Fibroblast of upper back skin (primary cell): ENCODE results near the gene BCL6.

Experiments
- DNase-seq: peaks from one replicate; pipeline ENCODE4 v3.0.0-alpha.2; 2013

The BCL6 gene

GRCh38 chr3:187745201-187746058, at the start of gene BCL6:
Gene BCL6, minus strand, starts transcription at chr3:187745468. Its CDS starts 11,775 bp downstream, at chr3:187733693.
- peak; percentile 99 for DNase-seq

GRCh38 chr3:187794731-187795130, 49.5 kb upstream of the BCL6 start:
- no peak for DNase-seq

GRCh38 chr3:187793618-187794017, 48.4 kb upstream of the BCL6 start:
- DNase-seq = no peak

GRCh38 chr3:187792521-187792920, 47.3 kb upstream of the BCL6 start:
- DNase-seq = no peak

- DNase-seq = no peak
Observed at GRCh38 chr3:187789872-187790271, 44.6 kb upstream of the BCL6 start.

- no peak for DNase-seq
Observed at GRCh38 chr3:187788984-187789857, 44.0 kb upstream of the BCL6 start.

- peak; percentile 93 for DNase-seq
Observed at GRCh38 chr3:187783098-187783497, 37.8 kb upstream of the BCL6 start.

- DNase-seq = no peak
Observed at GRCh38 chr3:187782006-187782405, 36.7 kb upstream of the BCL6 start.

GRCh38 chr3:187781001-187781400, 35.7 kb upstream of the BCL6 start:
- DNase-seq = no peak

GRCh38 chr3:187778726-187779125, 33.5 kb upstream of the BCL6 start:
- DNase-seq = no peak

GRCh38 chr3:187777331-187777941, 32.2 kb upstream of the BCL6 start:
- no peak for DNase-seq

- no peak for DNase-seq
Observed at GRCh38 chr3:187775549-187775948, 30.3 kb upstream of the BCL6 start.

GRCh38 chr3:187774185-187774789, 29.0 kb upstream of the BCL6 start:
- no peak for DNase-seq

- DNase-seq = no peak
Observed at GRCh38 chr3:187773233-187774184, 28.2 kb upstream of the BCL6 start.

GRCh38 chr3:187770224-187770623, 25.0 kb upstream of the BCL6 start:
- DNase-seq = no peak

GRCh38 chr3:187769771-187770170, 24.5 kb upstream of the BCL6 start:
- DNase-seq = no peak

- peak; percentile 95 for DNase-seq
Observed at GRCh38 chr3:187767266-187768012, 22.2 kb upstream of the BCL6 start.

- peak; percentile 73 for DNase-seq
Observed at GRCh38 chr3:187765342-187765741, 20.1 kb upstream of the BCL6 start.

GRCh38 chr3:187763850-187764648, 18.8 kb upstream of the BCL6 start:
- DNase-seq = no peak

- no peak for DNase-seq
Observed at GRCh38 chr3:187762792-187763191, 17.5 kb upstream of the BCL6 start.
